NB4 (cell line): ENCODE data around the gene ENDOV.

Experiments
- DNase-seq: peaks from one replicate; pipeline ENCODE4 v3.0.0; 2010; ENCODE audit warnings: low read depth
- H3K4me3 ChIP-seq: one replicate; pipeline ENCODE4 v1.5.1; 2011; ENCODE audit warnings: mild to moderate bottlenecking, low read depth, low read length, moderate library complexity
- CTCF ChIP-seq: IDR thresholded peaks from one replicate; pipeline ENCODE4 v1.5.1; 2012; ENCODE audit warnings: low read depth, low read length
- MAX ChIP-seq: IDR thresholded peaks from 2 replicates; pipeline ENCODE4 v1.6.1; 2011; ENCODE audit warnings: low read depth, low read length
- MYC ChIP-seq: IDR thresholded peaks from 2 replicates; pipeline ENCODE4 v1.6.1; 2011; ENCODE audit warnings: low read depth, low read length
- POLR2A ChIP-seq: IDR thresholded peaks from 2 replicates; pipeline ENCODE4 v1.6.1; 2011; ENCODE audit warnings: mild to moderate bottlenecking; ENCODE audit not compliant: insufficient read length; ENCODE audit errors: extremely low read depth

ENDOV gene

GRCh38 chr17:80379348-80379747 is 35.6 kb upstream of the ENDOV start:
- no peak for TF ChIP-seq MAX
- no peak for TF ChIP-seq CTCF
- no peak for TF ChIP-seq POLR2A
- no peak for TF ChIP-seq MYC
- DNase-seq, result no peak
- no peak overlapping the region for H3K4me3 ChIP-seq

GRCh38 chr17:80380068-80380467 is 34.9 kb upstream of the ENDOV start:
- TF ChIP-seq POLR2A, result no peak
- no peak for TF ChIP-seq CTCF
- no peak for TF ChIP-seq MAX
- no peak for TF ChIP-seq MYC
- H3K4me3 ChIP-seq, result no peak overlapping the region

GRCh38 chr17:80380555-80381002 is 34.4 kb upstream of the ENDOV start:
- no peak for TF ChIP-seq MYC
- TF ChIP-seq CTCF, result no peak
- no peak for TF ChIP-seq POLR2A
- TF ChIP-seq MAX, result no peak
- no peak overlapping the region for H3K4me3 ChIP-seq
- no peak for DNase-seq

More at GRCh38 chr17:80380068-80380467, 34.9 kb upstream of the ENDOV start:
- DNase-seq, result no peak

- H3K4me3 ChIP-seq, result no peak overlapping the region
- no peak for DNase-seq
- TF ChIP-seq CTCF (no peak), MAX (no peak), MYC (no peak), POLR2A (no peak)
These were observed 33.5 kb upstream of the ENDOV start for GRCh38 chr17:80381416-80381923.

- H3K4me3 ChIP-seq, result no peak overlapping the region
- DNase-seq, result no peak
- TF ChIP-seq CTCF, result no peak
- TF ChIP-seq POLR2A, result no peak
- no peak for TF ChIP-seq MYC
- TF ChIP-seq MAX, result no peak
These were observed 32.5 kb upstream of the ENDOV start for GRCh38 chr17:80382446-80382845.
